ENCODE measurements around the gene AFDN. TPM values are rescaled to one million over a fixed set of nuclear protein-coding genes. Genes with fewer than 3 reads are reported as not detected.

The AFDN gene
- polyA plus RNA-seq, 2 donors: 91.7 to 124 TPM

GRCh38 chr6:167925026-167925425 is 98.3 kb downstream of the AFDN start:
- WGBS, 2 donors: 85 to 89% methylated on average over 7 of the region's 7 CpGs
- Histone ChIP-seq H3K36me3 (ENCODE audit: control insufficient read depth in 2 of 2, insufficient read depth in 2 of 2, low read length in 1 of 2) (peaks cover 16 to 24% of the 10 kb centered on the region in 2 donors), H3K4me3 (ENCODE audit: low read depth in 1 of 2, low read length in 2 of 2) (no peak overlapping the region), H3K27me3 (ENCODE audit: control insufficient read depth in 1 of 2, insufficient read depth in 2 of 2, low read length in 2 of 2) (no peaks in the 10 kb centered on the region), H3K27ac (ENCODE audit: low read depth in 2 of 2, low read length in 1 of 2) (no peak overlapping the region), H3K4me1 (ENCODE audit: control insufficient read depth in 2 of 2, insufficient read depth in 2 of 2, low read length in 1 of 2) (no peaks in the 10 kb centered on the region), H3K9me3 (ENCODE audit: control insufficient read depth in 2 of 2, insufficient read depth in 1 of 2, low read depth in 1 of 2, low read length in 1 of 2) (no peaks in the 10 kb centered on the region)

- H3K4me1 ChIP-seq (ENCODE audit: control insufficient read depth in 2 of 2, insufficient read depth in 2 of 2, low read length in 1 of 2): no peaks in the 10 kb centered on the region
- no peak overlapping the region for H3K4me3 ChIP-seq (ENCODE audit: low read depth in 1 of 2, low read length in 2 of 2)
- WGBS, 2 donors: 95% methylated on average over 6 of the region's 6 CpGs
- no peak overlapping the region for H3K27ac ChIP-seq (ENCODE audit: low read depth in 2 of 2, low read length in 1 of 2)
- H3K27me3 ChIP-seq (ENCODE audit: control insufficient read depth in 1 of 2, insufficient read depth in 2 of 2, low read length in 2 of 2): no peaks in the 10 kb centered on the region
- H3K9me3 ChIP-seq (ENCODE audit: control insufficient read depth in 2 of 2, insufficient read depth in 1 of 2, low read depth in 1 of 2, low read length in 1 of 2): no peaks in the 10 kb centered on the region
- peaks cover 12 to 19% of the 10 kb centered on the region in 2 donors for H3K36me3 ChIP-seq (ENCODE audit: control insufficient read depth in 2 of 2, insufficient read depth in 2 of 2, low read length in 1 of 2)
Observed at GRCh38 chr6:167927246-167927645, 100.5 kb downstream of the AFDN start.

- peaks cover 15 to 19% of the 10 kb centered on the region in 2 donors for H3K36me3 ChIP-seq (ENCODE audit: control insufficient read depth in 2 of 2, insufficient read depth in 2 of 2, low read length in 1 of 2)
- no peaks in the 10 kb centered on the region for H3K4me1 ChIP-seq (ENCODE audit: control insufficient read depth in 2 of 2, insufficient read depth in 2 of 2, low read length in 1 of 2)
- no peaks in the 10 kb centered on the region for H3K9me3 ChIP-seq (ENCODE audit: control insufficient read depth in 2 of 2, insufficient read depth in 1 of 2, low read depth in 1 of 2, low read length in 1 of 2)
- no peak overlapping the region for H3K4me3 ChIP-seq (ENCODE audit: low read depth in 1 of 2, low read length in 2 of 2)
- H3K27me3 ChIP-seq (ENCODE audit: control insufficient read depth in 1 of 2, insufficient read depth in 2 of 2, low read length in 2 of 2): no peaks in the 10 kb centered on the region
- H3K27ac ChIP-seq (ENCODE audit: low read depth in 2 of 2, low read length in 1 of 2): no peak overlapping the region
- 96 to 97% methylated on average over 3 of the region's 3 CpGs for WGBS, 2 donors
Observed at GRCh38 chr6:167928111-167928510, 101.4 kb downstream of the AFDN start.

GRCh38 chr6:167930295-167930694 is 103.6 kb downstream of the AFDN start:
- WGBS, 2 donors: 89 to 90% methylated on average over 3 of the region's 3 CpGs
- no peak overlapping the region for H3K4me3 ChIP-seq (ENCODE audit: low read depth in 1 of 2, low read length in 2 of 2)
- no peak overlapping the region for H3K27ac ChIP-seq (ENCODE audit: low read depth in 2 of 2, low read length in 1 of 2)
- peaks cover 11 to 17% of the 10 kb centered on the region in 2 donors for H3K36me3 ChIP-seq (ENCODE audit: control insufficient read depth in 2 of 2, insufficient read depth in 2 of 2, low read length in 1 of 2)
- no peaks in the 10 kb centered on the region for H3K9me3 ChIP-seq (ENCODE audit: control insufficient read depth in 2 of 2, insufficient read depth in 1 of 2, low read depth in 1 of 2, low read length in 1 of 2)
- no peaks in the 10 kb centered on the region for H3K27me3 ChIP-seq (ENCODE audit: control insufficient read depth in 1 of 2, insufficient read depth in 2 of 2, low read length in 2 of 2)
- H3K4me1 ChIP-seq (ENCODE audit: control insufficient read depth in 2 of 2, insufficient read depth in 2 of 2, low read length in 1 of 2): no peaks in the 10 kb centered on the region

DNA sequence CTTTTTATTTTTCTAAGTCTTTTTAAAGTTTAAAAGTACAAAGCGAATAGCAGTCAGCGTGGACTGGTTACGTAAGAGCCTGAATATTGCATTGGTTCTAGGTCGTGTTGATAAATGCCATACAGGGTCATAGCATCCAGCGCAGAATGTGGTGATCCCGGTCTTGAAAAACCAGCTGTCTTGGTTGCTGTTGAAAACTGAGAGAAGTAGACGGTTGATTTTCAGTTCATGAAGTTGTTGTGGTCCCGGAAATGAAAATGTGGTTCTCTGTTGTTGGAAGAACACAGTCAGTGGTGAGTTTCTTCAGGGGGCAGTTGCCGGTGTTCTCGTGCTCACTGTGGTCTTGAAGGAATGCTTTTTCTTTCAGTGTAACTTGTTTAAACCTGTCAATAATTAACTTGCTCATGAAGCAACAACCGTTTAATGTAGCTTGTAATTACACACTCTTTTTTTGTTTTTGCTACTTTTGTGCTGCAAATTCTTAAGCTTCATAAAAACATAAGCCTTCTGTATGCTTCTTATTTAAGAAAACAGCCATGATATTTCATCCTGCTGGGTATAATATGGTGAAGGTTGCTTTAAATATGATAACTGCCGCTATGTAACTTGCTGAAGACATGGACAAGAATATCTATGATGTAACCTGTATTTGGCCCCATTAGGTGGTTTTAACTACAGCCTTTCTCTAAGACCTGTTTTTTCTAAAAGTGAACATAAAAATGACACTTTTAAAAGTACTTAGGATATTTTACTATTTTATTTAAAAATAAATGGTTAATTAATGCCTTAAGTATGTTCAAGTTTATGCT is 106.0 kb downstream of the AFDN start:
- Histone ChIP-seq H3K27ac (ENCODE audit: low read depth in 2 of 2, low read length in 1 of 2) (no peak overlapping the region), H3K36me3 (ENCODE audit: control insufficient read depth in 2 of 2, insufficient read depth in 2 of 2, low read length in 1 of 2) (peaks cover 6 to 11% of the 10 kb centered on the region in 2 donors), H3K4me1 (ENCODE audit: control insufficient read depth in 2 of 2, insufficient read depth in 2 of 2, low read length in 1 of 2) (no peaks in the 10 kb centered on the region), H3K27me3 (ENCODE audit: control insufficient read depth in 1 of 2, insufficient read depth in 2 of 2, low read length in 2 of 2) (no peaks in the 10 kb centered on the region), H3K4me3 (ENCODE audit: low read depth in 1 of 2, low read length in 2 of 2) (no peak overlapping the region), H3K9me3 (ENCODE audit: control insufficient read depth in 2 of 2, insufficient read depth in 1 of 2, low read depth in 1 of 2, low read length in 1 of 2) (no peaks in the 10 kb centered on the region)
- 64 to 70% methylated on average over 12 of the region's 12 CpGs for WGBS, 2 donors

DNA sequence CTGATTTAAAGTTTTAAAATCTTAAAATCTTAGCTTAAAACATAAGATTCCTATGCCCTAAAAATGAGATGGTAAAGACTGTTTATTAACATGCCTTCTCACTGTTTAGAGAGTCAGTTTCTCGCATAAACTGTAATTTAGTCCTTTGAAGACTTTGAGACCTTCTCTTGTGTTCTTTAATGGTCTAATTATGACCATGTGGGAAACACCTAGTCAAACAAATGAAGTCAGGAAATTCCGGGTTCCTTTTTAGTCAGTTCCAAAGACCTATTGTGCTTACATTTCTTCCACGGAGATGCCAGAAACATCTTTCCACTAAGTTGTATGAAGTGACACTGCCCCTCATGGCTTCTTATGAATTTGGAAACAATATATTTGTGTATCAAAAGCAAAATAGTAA is 106.6 kb downstream of the AFDN start:
- no peaks in the 10 kb centered on the region for H3K27me3 ChIP-seq (ENCODE audit: control insufficient read depth in 1 of 2, insufficient read depth in 2 of 2, low read length in 2 of 2)
- H3K9me3 ChIP-seq (ENCODE audit: control insufficient read depth in 2 of 2, insufficient read depth in 1 of 2, low read depth in 1 of 2, low read length in 1 of 2): no peaks in the 10 kb centered on the region
- H3K4me1 ChIP-seq (ENCODE audit: control insufficient read depth in 2 of 2, insufficient read depth in 2 of 2, low read length in 1 of 2): no peaks in the 10 kb centered on the region
- no peak overlapping the region for H3K27ac ChIP-seq (ENCODE audit: low read depth in 2 of 2, low read length in 1 of 2)
- peaks cover 3 to 7% of the 10 kb centered on the region in 2 donors for H3K36me3 ChIP-seq (ENCODE audit: control insufficient read depth in 2 of 2, insufficient read depth in 2 of 2, low read length in 1 of 2)
- H3K4me3 ChIP-seq (ENCODE audit: low read depth in 1 of 2, low read length in 2 of 2): no peak overlapping the region
- WGBS, 2 donors: 50 to 61% methylated on average over 3 of the region's 3 CpGs

GRCh38 chr6:167933847-167934246 is 107.1 kb downstream of the AFDN start:
- WGBS, 2 donors: 93 to 94% methylated on average over 7 of the region's 7 CpGs

DNA sequence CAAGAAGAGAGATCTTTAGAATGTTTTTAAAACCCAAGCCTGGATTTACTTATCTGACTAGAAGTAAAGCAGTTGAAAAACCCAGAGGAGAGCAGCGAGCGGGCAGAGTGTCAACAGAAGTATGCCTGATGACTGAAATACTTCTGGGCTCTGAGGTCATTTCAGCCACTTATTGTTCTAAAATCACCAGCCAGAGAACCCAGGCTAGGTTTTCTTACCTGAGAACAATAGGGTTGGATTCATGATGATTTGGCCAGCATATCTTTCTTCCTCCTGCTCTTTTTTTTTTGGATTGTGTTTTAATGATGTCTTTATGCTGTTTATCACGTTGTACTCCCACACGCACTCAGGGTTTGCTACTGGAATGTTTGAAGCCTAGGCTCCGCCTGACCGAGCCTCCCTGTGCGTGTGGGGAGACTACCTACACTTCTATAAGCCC is 107.7 kb downstream of the AFDN start:
- WGBS, 2 donors: 81 to 83% methylated on average over 7 of the region's 7 CpGs

More at GRCh38 chr6:167933847-167934246, 107.1 kb downstream of the AFDN start:
- Histone ChIP-seq H3K27me3 (ENCODE audit: control insufficient read depth in 1 of 2, insufficient read depth in 2 of 2, low read length in 2 of 2) (no peaks in the 10 kb centered on the region), H3K4me1 (ENCODE audit: control insufficient read depth in 2 of 2, insufficient read depth in 2 of 2, low read length in 1 of 2) (no peaks in the 10 kb centered on the region), H3K4me3 (ENCODE audit: low read depth in 1 of 2, low read length in 2 of 2) (no peak overlapping the region), H3K27ac (ENCODE audit: low read depth in 2 of 2, low read length in 1 of 2) (no peak overlapping the region), H3K9me3 (ENCODE audit: control insufficient read depth in 2 of 2, insufficient read depth in 1 of 2, low read depth in 1 of 2, low read length in 1 of 2) (no peaks in the 10 kb centered on the region), H3K36me3 (ENCODE audit: control insufficient read depth in 2 of 2, insufficient read depth in 2 of 2, low read length in 1 of 2) (peaks cover 3% of the 10 kb centered on the region in 2 donors)

DNA sequence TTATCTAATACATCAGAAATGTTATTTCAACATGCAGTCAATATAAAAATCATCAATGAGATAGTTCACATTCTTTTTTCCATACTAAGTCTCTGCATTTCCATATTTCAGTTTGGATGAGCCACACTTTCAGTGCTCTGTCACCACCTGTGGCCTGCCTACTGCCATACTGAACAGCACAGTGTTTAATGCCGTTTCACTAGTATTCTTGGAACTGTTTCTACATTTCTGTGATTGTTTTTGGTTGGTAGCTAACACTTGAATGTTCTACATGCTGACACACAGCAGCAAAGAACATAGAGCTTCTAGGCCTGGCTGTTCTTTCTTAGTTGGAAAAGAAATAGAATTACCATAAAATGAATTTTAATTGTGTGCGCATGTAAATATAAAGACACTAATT is 109.3 kb downstream of the AFDN start:
- no peak overlapping the region for H3K4me3 ChIP-seq (ENCODE audit: low read depth in 1 of 2, low read length in 2 of 2)
- H3K4me1 ChIP-seq (ENCODE audit: control insufficient read depth in 2 of 2, insufficient read depth in 2 of 2, low read length in 1 of 2): no peaks in the 10 kb centered on the region
- H3K9me3 ChIP-seq (ENCODE audit: control insufficient read depth in 2 of 2, insufficient read depth in 1 of 2, low read depth in 1 of 2, low read length in 1 of 2): no peaks in the 10 kb centered on the region
- WGBS, 2 donors: 79 to 85% methylated on average over 2 of the region's 2 CpGs
- H3K27ac ChIP-seq (ENCODE audit: low read depth in 2 of 2, low read length in 1 of 2): no peak overlapping the region
- H3K27me3 ChIP-seq (ENCODE audit: control insufficient read depth in 1 of 2, insufficient read depth in 2 of 2, low read length in 2 of 2): no peaks in the 10 kb centered on the region
- peaks cover 0 to 3% of the 10 kb centered on the region in 2 donors for H3K36me3 ChIP-seq (ENCODE audit: control insufficient read depth in 2 of 2, insufficient read depth in 2 of 2, low read length in 1 of 2)

More for the DNA sequence above, 107.7 kb downstream of the AFDN start:
- Histone ChIP-seq H3K27me3 (ENCODE audit: control insufficient read depth in 1 of 2, insufficient read depth in 2 of 2, low read length in 2 of 2) (no peaks in the 10 kb centered on the region), H3K9me3 (ENCODE audit: control insufficient read depth in 2 of 2, insufficient read depth in 1 of 2, low read depth in 1 of 2, low read length in 1 of 2) (no peaks in the 10 kb centered on the region), H3K4me3 (ENCODE audit: low read depth in 1 of 2, low read length in 2 of 2) (no peak overlapping the region), H3K4me1 (ENCODE audit: control insufficient read depth in 2 of 2, insufficient read depth in 2 of 2, low read length in 1 of 2) (no peaks in the 10 kb centered on the region), H3K27ac (ENCODE audit: low read depth in 2 of 2, low read length in 1 of 2) (no peak overlapping the region), H3K36me3 (ENCODE audit: control insufficient read depth in 2 of 2, insufficient read depth in 2 of 2, low read length in 1 of 2) (peaks cover 1 to 3% of the 10 kb centered on the region in 2 donors)

DNA sequence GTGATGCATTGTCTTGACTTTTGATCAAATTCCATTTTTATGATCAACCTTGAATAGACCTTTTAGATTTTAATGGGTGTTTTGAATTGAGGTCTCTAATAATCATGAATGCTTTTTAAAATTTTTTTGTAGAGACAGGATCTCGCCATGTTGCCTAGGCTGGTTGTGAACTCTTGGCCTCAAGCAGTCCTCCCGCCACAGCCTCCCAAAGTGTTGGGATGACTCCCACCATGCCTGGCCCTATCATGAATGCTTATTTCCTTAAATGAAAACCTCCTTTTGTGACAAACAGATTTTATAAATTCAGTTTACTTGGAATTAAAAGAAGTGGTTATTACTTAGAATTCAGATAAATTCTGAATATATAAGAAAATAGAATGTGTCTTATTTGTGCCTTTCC is 110.6 kb downstream of the AFDN start:
- Histone ChIP-seq H3K27me3 (ENCODE audit: control insufficient read depth in 1 of 2, insufficient read depth in 2 of 2, low read length in 2 of 2) (no peaks in the 10 kb centered on the region), H3K9me3 (ENCODE audit: control insufficient read depth in 2 of 2, insufficient read depth in 1 of 2, low read depth in 1 of 2, low read length in 1 of 2) (no peaks in the 10 kb centered on the region), H3K27ac (ENCODE audit: low read depth in 2 of 2, low read length in 1 of 2) (no peak overlapping the region), H3K36me3 (ENCODE audit: control insufficient read depth in 2 of 2, insufficient read depth in 2 of 2, low read length in 1 of 2) (peaks cover 0 to 3% of the 10 kb centered on the region in 2 donors), H3K4me3 (ENCODE audit: low read depth in 1 of 2, low read length in 2 of 2) (no peak overlapping the region), H3K4me1 (ENCODE audit: control insufficient read depth in 2 of 2, insufficient read depth in 2 of 2, low read length in 1 of 2) (no peaks in the 10 kb centered on the region)
- 93 to 100% methylated on average over 2 of the region's 2 CpGs for WGBS, 2 donors

Measured in esophagus (tissue), 2 donors.